GM10266 (cell line): ENCODE data around the gene CCNJL.
"Not testable (repeated sequence)": the region's sequence is repeated elsewhere in the genome, so short reads cannot be mapped to it uniquely, and the experiment has no call there.

Source experiments
- DNase-seq: peaks from one replicate; pipeline ENCODE4 v3.0.0; 2012; ENCODE audit errors: extremely low spot score
- TF ChIP-seq, protein P1 (sequence below): IDR thresholded peaks from 2 replicates; pipeline ENCODE4 v1.5.1; 2012; ENCODE audit warnings: mild to moderate bottlenecking, low read depth; ENCODE audit not compliant: control insufficient read depth, insufficient read depth; ENCODE audit errors: missing control alignments

The CCNJL gene

GRCh38 chr5:160348080-160348479 is 35.7 kb upstream of the CCNJL start:
- TF ChIP-seq, protein P1, sequence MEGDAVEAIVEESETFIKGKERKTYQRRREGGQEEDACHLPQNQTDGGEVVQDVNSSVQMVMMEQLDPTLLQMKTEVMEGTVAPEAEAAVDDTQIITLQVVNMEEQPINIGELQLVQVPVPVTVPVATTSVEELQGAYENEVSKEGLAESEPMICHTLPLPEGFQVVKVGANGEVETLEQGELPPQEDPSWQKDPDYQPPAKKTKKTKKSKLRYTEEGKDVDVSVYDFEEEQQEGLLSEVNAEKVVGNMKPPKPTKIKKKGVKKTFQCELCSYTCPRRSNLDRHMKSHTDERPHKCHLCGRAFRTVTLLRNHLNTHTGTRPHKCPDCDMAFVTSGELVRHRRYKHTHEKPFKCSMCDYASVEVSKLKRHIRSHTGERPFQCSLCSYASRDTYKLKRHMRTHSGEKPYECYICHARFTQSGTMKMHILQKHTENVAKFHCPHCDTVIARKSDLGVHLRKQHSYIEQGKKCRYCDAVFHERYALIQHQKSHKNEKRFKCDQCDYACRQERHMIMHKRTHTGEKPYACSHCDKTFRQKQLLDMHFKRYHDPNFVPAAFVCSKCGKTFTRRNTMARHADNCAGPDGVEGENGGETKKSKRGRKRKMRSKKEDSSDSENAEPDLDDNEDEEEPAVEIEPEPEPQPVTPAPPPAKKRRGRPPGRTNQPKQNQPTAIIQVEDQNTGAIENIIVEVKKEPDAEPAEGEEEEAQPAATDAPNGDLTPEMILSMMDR, result no peak
- DNase-seq, result no peak

- TF ChIP-seq, protein P1, result no peak
- DNase-seq, result no peak
These were observed 35.1 kb upstream of the CCNJL start for GRCh38 chr5:160347448-160347847.

DNA sequence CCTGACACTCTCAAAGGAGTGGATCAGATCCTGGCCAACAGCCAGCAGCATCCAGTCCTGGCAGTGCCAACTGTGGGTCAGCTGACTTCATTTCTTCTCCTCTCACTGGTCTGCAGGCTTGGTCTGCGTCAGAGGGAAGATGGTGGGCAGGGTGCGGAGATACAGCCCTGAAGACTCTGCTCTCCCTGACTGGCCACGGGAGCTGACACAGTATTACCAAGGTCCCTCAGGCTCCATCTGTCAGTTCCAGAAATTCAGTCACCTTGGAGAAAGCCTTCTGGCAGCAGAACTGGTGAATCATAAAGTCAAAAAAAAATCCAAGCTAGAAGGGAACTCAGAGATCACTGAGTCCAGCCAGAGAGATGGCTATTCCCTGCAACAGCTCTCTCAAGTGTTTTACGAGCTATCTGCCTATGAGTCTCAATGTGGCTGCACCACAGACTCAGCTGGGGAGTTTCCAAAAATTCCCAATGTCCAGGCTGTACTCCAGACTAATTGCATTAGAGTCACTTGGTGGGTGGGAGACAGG is 30.1 kb upstream of the CCNJL start:
- TF ChIP-seq, protein P1, result no peak
- no peak for DNase-seq

DNA sequence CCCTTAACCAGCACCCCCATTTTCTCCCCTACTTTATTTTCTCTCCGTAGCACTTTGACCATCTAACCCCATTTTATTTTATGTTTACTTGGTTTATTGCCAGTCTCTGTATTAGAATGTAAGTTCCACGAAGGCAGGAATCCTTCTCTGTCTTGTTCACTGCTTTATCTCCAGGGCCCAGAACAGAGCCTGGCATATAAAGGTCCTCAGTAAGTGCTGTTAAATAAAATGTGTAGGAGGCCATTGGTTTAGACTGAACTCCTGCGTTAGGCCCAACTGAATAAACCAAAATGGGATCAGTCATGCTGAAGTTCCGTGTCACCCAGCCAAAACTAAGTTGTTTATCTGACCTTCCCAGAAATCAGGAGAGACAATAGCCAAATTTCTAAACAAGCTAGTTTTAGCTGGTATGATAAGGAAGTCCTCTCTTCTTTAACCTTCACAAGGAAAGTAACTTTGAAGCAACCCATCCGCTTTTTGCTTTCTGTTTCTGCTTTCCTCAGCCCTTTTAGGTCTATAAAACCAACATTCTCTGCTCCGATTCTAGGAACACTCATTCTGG is 29.0 kb upstream of the CCNJL start:
- DNase-seq, result no peak

DNA sequence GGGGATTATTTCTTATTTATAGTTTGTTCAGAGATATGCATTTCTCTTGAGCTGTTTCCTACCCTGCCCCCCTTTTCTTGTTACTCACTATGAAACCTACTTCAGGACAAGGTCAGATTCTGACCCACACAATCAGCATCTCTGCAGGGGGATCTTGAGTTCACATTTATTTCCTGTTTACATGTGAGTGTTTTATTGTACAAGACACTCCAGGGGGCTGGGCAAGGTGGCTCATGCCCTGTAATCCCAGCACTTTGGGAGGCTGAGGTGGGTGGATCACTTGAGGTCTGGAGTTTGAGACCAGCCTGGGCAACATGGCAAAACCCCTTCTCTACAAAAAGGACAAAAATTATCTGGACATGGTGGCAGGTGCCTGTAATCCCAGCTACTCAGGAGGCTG is 28.1 kb upstream of the CCNJL start:
- DNase-seq, result not testable (repeated sequence)

More for the DNA sequence above, 29.0 kb upstream of the CCNJL start:
- TF ChIP-seq, protein P1, result no peak

DNA sequence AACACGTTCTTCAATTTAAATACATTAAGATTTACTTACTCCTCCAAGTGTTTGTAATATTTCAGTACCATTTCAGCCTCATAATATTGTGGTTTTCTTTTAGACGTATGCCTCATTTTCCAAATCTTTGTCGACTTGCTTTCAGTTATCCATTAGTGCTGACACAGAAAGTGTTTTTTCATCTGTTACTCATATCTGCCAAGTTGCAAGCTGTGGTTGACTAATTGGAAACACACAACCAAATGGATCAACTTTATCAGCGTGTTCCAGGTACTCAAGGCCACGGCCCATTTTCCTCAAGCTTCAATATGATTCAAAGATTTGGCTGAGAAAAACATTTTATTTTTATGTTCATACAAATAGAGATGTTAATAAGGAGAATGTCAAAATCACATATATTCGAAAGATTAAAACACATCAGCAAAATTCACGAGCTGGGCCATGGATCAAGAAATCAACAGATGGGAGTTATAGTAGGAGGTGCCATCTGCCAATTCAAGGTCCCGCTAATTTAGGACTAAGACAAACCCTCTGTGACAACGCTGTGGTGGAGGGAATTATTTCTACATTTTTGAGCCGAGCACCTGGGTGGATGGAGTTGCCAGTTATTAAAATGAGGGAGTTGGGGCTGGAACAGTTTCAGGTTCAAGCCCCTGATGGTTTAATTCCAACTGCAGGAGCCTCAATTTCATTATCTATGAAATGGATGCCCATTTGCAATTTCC is 27.2 kb upstream of the CCNJL start:
- DNase-seq, result no peak
- TF ChIP-seq, protein P1, result no peak

DNA sequence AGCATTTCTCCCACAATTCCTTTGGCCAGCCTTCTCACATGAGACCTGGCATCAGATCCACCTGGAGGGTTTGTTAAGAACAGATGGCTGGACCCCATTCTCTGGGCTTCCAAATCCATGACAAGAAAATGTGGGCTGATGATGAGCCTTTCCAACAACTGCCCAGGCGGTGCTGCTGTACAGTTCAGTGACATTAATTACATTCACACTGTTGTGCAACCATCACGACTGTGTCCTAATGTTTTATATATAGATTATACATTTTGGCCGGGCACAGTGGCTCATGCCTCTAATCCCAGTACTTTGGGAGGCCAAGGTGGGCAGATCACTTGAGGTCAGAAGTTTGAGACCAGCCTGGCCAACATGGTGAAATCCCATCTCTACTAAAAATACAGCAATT is 22.4 kb upstream of the CCNJL start:
- DNase-seq, result not testable (repeated sequence)

- TF ChIP-seq, protein P1, result no peak
- no peak for DNase-seq
These were observed 21.4 kb upstream of the CCNJL start for GRCh38 chr5:160333721-160334120.
